GM06990 (cell line): ENCODE measurements around the gene APBA3.

ENCODE experiments used
- DNase-seq: peaks from one replicate; pipeline ENCODE4 v3.0.0-alpha.2; 2011; ENCODE audit not compliant: insufficient read length; ENCODE audit errors: extremely low read depth
- H3K27me3 ChIP-seq: replicated peaks from 2 replicates; pipeline ENCODE4 v1.6.0; 2011; ENCODE audit warnings: low read length; ENCODE audit not compliant: control insufficient read depth, insufficient read depth
- H3K36me3 ChIP-seq: 2 replicates; pipeline ENCODE4 v1.5.1; 2011; ENCODE audit warnings: low read length; ENCODE audit not compliant: control insufficient read depth, insufficient read depth
- H3K4me3 ChIP-seq: replicated peaks from 2 replicates; pipeline ENCODE4 v1.5.1; 2011; ENCODE audit warnings: low read depth, mild to moderate bottlenecking, control low read depth, low read length
- TF ChIP-seq, protein P1 (sequence below): IDR thresholded peaks from 2 replicates; pipeline ENCODE4 v1.5.1; 2011; ENCODE audit warnings: low read length, control low read depth, mild to moderate bottlenecking, inconsistent platforms; ENCODE audit not compliant: insufficient read depth, poor library complexity, severe bottlenecking

Gene APBA3

GRCh38 chr19:3790941-3791340, 29.4 kb upstream of the APBA3 start:
- DNase-seq = no peak
- H3K36me3 ChIP-seq = no peaks in the 10 kb centered on the region
- TF ChIP-seq, protein P1, sequence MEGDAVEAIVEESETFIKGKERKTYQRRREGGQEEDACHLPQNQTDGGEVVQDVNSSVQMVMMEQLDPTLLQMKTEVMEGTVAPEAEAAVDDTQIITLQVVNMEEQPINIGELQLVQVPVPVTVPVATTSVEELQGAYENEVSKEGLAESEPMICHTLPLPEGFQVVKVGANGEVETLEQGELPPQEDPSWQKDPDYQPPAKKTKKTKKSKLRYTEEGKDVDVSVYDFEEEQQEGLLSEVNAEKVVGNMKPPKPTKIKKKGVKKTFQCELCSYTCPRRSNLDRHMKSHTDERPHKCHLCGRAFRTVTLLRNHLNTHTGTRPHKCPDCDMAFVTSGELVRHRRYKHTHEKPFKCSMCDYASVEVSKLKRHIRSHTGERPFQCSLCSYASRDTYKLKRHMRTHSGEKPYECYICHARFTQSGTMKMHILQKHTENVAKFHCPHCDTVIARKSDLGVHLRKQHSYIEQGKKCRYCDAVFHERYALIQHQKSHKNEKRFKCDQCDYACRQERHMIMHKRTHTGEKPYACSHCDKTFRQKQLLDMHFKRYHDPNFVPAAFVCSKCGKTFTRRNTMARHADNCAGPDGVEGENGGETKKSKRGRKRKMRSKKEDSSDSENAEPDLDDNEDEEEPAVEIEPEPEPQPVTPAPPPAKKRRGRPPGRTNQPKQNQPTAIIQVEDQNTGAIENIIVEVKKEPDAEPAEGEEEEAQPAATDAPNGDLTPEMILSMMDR = no peak
- H3K27me3 ChIP-seq = no peaks in the 10 kb centered on the region
- no peak overlapping the region for H3K4me3 ChIP-seq

DNA sequence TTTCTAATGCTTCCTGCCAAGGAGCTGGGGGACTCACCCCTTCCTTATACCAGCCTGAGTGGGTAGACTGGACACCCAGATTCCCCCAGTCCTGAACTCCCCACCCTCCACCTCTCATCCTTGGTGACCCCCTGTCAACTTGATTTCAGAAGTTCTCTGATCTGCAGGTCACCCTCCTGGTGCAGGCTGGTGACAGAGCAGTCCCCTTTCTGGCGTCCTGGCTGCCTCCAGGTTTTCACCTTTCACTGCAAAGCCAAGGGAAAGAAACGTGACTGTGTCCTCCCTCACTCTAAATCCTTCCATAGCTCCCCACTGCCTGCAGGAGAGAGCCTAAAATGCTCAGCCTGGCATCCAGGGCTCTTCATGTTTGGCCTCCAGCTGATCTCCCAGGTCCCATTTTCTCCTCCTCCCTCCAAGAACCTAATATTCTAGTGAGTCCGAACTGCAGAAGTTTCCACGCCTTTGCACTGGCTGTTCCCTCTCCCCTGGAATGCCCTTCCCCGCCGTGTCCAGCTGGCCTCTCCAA, 28.8 kb upstream of the APBA3 start:
- no peak overlapping the region for H3K4me3 ChIP-seq
- TF ChIP-seq, protein P1 = no peak
- H3K27me3 ChIP-seq = no peaks in the 10 kb centered on the region
- no peak for DNase-seq
- no peaks in the 10 kb centered on the region for H3K36me3 ChIP-seq

GRCh38 chr19:3788996-3789778, 27.7 kb upstream of the APBA3 start:
- no peaks in the 10 kb centered on the region for H3K36me3 ChIP-seq
- TF ChIP-seq, protein P1 = no peak
- no peak overlapping the region for H3K4me3 ChIP-seq
- no peak for DNase-seq
- H3K27me3 ChIP-seq = no peaks in the 10 kb centered on the region

DNA sequence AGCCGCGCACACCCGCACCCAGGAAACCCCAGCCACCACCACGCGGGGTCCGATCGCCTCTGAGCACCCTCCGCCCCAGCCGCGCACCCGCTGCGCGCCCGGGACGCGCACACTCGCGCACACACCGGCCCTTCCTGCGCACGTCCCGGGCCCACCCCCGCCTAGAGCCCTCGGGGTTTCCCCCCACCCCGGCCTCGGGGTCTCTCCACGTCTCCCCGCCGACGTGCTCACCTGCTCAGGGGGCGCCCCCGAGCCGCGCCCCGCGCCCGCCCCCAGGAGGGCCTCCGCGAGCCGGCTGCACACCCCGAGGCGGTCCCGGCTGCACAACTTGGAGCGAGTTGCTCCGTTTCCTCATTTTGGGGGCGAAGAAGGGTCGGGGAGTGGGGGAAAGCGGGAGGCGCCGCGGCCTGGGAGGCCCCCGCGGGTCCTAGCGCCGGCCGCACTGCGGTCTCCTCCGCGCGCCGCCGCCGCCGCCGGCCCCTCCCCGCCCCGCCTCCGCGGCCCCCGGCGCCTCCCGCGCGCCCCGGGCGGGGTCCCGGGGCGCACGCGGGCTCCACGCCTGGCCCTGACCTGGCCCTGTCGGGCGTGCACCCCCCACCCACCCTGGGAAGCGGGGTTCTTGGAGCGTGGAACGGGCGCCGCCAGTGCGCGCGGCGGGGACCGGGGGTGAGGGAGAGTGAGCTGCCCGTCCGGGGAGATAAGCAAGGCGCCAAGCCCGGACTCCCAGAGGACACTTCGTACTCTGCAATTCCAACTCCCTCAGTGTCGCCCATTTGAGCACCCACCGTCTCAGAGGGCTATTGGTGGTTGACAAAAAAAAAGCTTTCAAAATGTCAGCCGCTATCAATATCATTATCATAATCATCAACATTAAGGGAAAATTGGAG, 24.7 kb upstream of the APBA3 start, which contains the start of gene MATK:
Gene MATK, minus strand, starts transcription at position 444 of the 887 bp plus-strand sequence. CDS start 1,246 bp downstream, outside the sequence.
- H3K27me3 ChIP-seq = no peaks in the 10 kb centered on the region
- H3K36me3 ChIP-seq = no peaks in the 10 kb centered on the region
- DNase-seq = no peak
- TF ChIP-seq, protein P1 = no peak
- H3K4me3 ChIP-seq = peak within 1 kb of the TSS; percentile 32

DNA sequence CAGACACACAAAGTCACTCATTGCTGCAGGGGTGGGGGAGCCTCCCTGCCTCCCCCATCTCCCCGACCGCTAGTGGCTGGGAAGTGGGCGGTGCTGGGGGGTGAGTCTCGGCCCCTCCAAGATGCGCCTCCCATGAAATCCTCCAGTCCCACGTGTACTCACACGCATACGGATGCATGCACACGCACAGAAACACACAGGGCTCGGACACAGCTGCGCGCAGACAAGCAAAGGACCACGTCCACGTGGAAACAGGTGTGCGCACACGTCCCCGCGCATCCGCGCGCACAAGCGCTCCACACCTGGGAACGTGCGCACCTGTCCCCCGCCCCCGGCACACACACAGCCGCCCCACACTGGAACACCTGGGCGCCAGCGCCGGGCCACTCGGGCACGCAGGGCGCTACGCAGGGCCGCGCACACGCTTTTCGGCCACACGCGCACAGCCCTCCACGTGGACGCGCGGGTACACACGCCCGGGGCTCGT, 24.0 kb upstream of the APBA3 start:
- Histone ChIP-seq H3K4me3 (peak overlapping the region; percentile 32), H3K27me3 (no peaks in the 10 kb centered on the region), H3K36me3 (no peaks in the 10 kb centered on the region)
- DNase-seq = no peak
- TF ChIP-seq, protein P1 = no peak
